Ramos (cell line): ENCODE measurements around the gene SSTR3.
"Not testable (repeated sequence)": the region's sequence is repeated elsewhere in the genome, so short reads cannot be mapped to it uniquely, and the experiment has no call there.

Source experiments
- in situ Hi-C: fragments of 300-500 bp; cut with MboI; formaldehyde crosslinking; loops from one replicate; pipeline ENCODE4 v1.14.3; 2022; ENCODE audit warnings: low sequenced_read_pairs; ENCODE audit not compliant: unreplicated experiment

The SSTR3 gene

DNA sequence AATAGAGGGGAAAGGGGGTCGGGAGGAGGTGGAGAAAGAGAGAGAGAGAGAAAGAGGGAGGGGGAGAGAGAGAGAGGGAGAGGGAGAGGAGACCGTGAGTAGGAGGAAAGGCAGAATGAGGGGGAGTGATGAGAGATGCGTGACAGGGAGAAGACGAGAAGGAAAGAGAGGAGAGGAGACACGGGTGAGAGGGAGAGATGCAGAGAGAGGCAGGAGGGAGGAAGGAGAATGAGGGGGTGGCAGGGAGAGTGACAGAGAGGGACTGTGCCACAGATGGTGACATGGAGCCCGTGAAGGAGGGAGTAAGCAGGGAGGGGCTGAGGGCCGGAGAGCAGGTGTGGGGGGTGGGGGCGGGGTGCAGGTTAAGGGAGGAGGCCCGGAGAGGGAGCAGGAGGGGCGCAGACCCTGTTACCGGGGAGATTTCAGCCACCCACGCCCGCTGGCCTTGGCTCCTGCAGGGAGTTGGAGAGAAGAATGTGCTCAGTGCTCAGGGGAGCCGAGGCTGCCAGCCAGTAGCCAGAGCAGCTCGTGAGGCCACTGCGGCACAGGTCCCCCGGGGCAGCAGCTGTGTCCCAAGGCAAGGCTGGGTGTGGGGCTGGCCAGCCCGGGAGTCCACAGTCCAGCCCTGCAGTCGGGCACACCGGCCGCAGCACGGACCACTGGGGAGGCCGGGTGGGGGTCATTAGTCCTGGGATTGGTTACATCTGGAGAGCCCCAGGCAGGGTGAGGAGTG, at the start of gene SSTR3:
TSS of gene SSTR3 (minus strand) at position 304 of the 733 bp plus-strand sequence. CDS start 4,674 bp downstream, outside the sequence.
- in situ Hi-C loops = no loop called here

GRCh38 chr22:37260901-37261336, 48.6 kb upstream of the SSTR3 start:
- in situ Hi-C loops = loop anchor here (5.0 kb wide), 1 partner anchor 191 kb away; no protein-coding TSS in a partner anchor

DNA sequence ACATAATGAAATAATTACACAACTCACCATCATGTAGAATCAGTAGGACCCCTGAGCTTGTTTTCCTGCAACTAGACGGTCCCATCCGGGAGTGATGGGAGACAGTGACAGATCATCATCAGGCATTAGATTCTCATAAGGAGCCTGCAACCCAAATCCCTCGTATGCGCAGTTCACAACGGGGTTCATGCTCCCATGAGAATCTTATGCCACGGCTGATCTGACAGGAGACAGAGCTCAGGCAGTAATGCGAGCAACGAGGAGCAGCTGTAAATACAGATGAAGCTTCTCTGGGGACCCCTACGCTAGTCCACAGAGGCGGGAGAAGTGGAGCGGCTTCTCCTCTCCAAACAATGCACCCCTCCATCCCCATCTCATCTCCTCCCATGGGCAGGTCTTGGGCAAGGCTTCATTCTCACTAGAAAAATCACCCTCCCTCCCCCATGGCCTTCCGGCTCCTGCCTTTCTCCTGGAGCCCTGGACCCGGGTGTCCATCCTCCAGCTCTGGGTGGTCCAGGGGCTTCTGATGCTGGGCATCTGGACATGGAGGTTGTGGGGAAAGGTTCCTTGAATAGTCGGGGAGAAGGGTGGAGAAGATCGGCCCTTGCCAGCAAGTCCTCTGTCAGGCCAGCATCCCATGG, 48.0 kb upstream of the SSTR3 start:
- in situ Hi-C loops = loop anchor here (5.0 kb wide), 1 partner anchor 192 kb away; no protein-coding TSS in a partner anchor

GRCh38 chr22:37259540-37260029, 47.3 kb upstream of the SSTR3 start:
- in situ Hi-C loops = loop anchor here (5.0 kb wide), 1 partner anchor 193 kb away; no protein-coding TSS in a partner anchor

- in situ Hi-C loops = no loop called here
These were observed 46.6 kb upstream of the SSTR3 start for GRCh38 chr22:37258753-37259401.

- in situ Hi-C loops = no loop called here
These were observed 45.9 kb upstream of the SSTR3 start for GRCh38 chr22:37258005-37258752.

- in situ Hi-C loops = no loop called here
These were observed 43.9 kb upstream of the SSTR3 start for GRCh38 chr22:37256075-37256726.

GRCh38 chr22:37255558-37256006, 43.3 kb upstream of the SSTR3 start:
- in situ Hi-C loops = no loop called here

DNA sequence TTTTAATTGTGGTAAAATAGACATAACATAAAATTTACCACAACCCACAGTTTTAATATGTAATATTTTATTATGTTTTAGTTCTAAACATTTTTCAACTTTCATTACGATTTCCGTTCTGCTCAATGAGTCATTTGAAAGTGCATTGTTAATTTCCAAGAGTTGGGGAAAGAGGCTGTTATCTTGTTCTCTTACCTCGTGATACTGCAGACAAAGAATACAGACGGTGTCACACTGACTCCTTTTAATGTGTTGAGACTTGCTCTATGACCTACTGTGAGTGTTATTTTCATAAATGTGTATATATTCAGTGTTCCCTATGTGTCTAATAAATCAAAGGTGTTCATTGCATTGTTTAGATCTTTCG, 42.6 kb upstream of the SSTR3 start:
- in situ Hi-C loops = no loop called here

DNA sequence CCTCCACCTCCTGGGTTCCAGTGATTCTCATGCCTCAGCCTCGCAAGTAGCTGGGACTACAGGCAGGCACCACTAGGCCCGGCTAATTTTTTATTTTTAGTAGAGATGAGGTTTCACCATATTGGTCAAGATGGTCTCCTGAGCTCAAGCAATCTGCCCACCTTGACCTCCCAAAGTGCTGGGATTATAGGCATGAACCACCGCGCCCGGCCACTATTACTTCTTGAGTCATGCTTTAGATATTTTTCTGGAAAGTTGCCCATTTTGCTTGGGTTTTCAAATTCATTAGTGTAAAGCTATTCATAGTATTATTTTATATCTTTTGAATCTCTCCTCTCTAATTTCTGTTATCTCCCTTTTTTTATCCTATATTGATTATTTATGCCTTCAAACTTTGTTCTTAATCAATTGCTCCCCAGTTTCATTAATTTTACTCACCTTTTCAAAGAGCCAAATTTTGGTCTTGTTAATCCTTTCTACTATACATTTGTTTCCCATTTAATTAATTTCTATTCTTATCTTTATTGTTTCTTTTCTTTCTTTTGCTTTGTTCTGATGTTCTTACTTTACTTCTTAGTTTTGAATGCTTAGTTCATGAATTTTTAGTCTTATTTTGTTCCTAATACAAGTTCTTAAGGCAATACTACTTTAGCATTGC, 42.1 kb upstream of the SSTR3 start:
- in situ Hi-C loops = no loop called here

GRCh38 chr22:37253126-37253660, 40.9 kb upstream of the SSTR3 start:
- in situ Hi-C loops = no loop called here

GRCh38 chr22:37251836-37252235, 39.6 kb upstream of the SSTR3 start:
- in situ Hi-C loops = not testable (repeated sequence)

- in situ Hi-C loops = no loop called here
These were observed 37.7 kb upstream of the SSTR3 start for GRCh38 chr22:37249986-37250385.

DNA sequence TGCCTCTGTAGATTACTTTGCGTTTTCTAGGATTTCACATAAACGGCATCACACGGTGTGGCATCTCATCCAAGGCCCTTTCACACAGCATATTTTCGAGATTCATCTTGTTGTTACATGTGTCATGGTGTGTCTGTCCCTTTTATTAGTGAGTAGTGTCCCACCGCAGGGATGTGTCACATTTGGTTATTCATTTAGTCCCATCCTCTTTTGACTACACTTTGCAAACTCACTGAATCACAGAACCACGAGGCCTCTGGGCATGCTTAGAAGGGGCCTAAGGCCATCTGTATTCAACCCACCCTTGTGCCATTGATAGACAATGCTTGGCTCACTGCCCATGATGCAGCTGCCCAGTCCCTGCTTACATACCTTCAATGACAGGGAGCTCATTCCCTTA, 36.0 kb upstream of the SSTR3 start:
- in situ Hi-C loops = no loop called here

- in situ Hi-C loops = no loop called here
These were observed 33.5 kb upstream of the SSTR3 start for GRCh38 chr22:37245740-37246139.

GRCh38 chr22:37244922-37245722, 32.8 kb upstream of the SSTR3 start:
- in situ Hi-C loops = no loop called here

- in situ Hi-C loops = no loop called here
These were observed 32.0 kb upstream of the SSTR3 start, which contains the start of gene RAC2 for GRCh38 chr22:37244114-37244921. TSS of gene RAC2 (minus strand) at chr22:37244269. CDS start at chr22:37244148, 121 bp downstream.
